ENCODE measurements around the gene PRLHR.

GRCh38 chr10:118546479-118546878 lies 49.0 kb downstream of the PRLHR start:
- TF ChIP-seq CTCF (IDR thresholded peaks at IDR 0.05) = no peak
- TF ChIP-seq POLR2A (IDR thresholded peaks at IDR 0.05) = no peak
- no peak for TF ChIP-seq POLR2AphosphoS5 (IDR thresholded peaks at IDR 0.05)

Data from breast epithelium (tissue), 3 donors.